ENCODE measurements around the gene SART3.
A peak's percentile ranks its signal among the peaks of the same experiment; 100 is the strongest.
"Not testable (repeated sequence)": the region's sequence is repeated elsewhere in the genome, so short reads cannot be mapped to it uniquely, and the experiment has no call there.

SART3 gene

GRCh38 chr12:108590463-108590862, 29.5 kb upstream of the SART3 start:
- not testable (repeated sequence) for H3K36me3 Mint-ChIP-seq; H3K4me1 Mint-ChIP-seq (ENCODE audit: low read depth); H3K27me3 Mint-ChIP-seq; H3K9me3 Mint-ChIP-seq (ENCODE audit: low read depth); H3K27ac Mint-ChIP-seq; H3K4me3 Mint-ChIP-seq

- Mint-ChIP-seq H3K27me3 (no peaks in the 10 kb centered on the region), H3K9me3 (ENCODE audit: low read depth) (no peaks in the 10 kb centered on the region), H3K4me3 (no peak overlapping the region), H3K36me3 (no peaks in the 10 kb centered on the region), H3K27ac (no peak overlapping the region), H3K4me1 (ENCODE audit: low read depth) (no peaks in the 10 kb centered on the region)
These were observed 28.9 kb upstream of the SART3 start for GRCh38 chr12:108589840-108590229.

GRCh38 chr12:108589028-108589839, 28.3 kb upstream of the SART3 start:
- no peaks in the 10 kb centered on the region for H3K9me3 Mint-ChIP-seq (ENCODE audit: low read depth)
- H3K27me3 Mint-ChIP-seq = no peaks in the 10 kb centered on the region
- H3K4me1 Mint-ChIP-seq (ENCODE audit: low read depth) = no peaks in the 10 kb centered on the region
- H3K4me3 Mint-ChIP-seq = no peak overlapping the region
- no peak overlapping the region for H3K27ac Mint-ChIP-seq
- no peaks in the 10 kb centered on the region for H3K36me3 Mint-ChIP-seq

DNA sequence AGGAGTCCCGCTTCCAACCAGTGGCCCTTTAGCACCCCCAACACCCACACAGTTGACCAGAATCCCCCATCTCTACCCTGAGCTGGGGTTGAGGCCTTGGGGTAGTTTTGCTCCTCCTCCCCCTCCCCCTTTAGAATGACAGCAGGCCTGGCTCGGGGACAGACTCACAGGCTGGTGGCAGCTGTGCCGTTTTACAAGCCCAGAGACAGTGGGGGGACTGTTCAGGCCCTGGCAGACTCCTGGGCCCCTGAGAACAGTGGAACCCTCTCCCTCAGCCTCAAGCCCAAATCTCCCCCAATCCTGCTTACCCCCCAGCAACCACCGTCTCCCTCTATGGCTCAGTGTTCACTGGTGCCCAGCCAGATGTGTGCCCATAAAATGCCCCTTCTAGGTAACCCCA, 26.9 kb upstream of the SART3 start:
- H3K4me1 Mint-ChIP-seq (ENCODE audit: low read depth) = no peaks in the 10 kb centered on the region
- H3K27me3 Mint-ChIP-seq = no peaks in the 10 kb centered on the region
- H3K9me3 Mint-ChIP-seq (ENCODE audit: low read depth) = no peaks in the 10 kb centered on the region

DNA sequence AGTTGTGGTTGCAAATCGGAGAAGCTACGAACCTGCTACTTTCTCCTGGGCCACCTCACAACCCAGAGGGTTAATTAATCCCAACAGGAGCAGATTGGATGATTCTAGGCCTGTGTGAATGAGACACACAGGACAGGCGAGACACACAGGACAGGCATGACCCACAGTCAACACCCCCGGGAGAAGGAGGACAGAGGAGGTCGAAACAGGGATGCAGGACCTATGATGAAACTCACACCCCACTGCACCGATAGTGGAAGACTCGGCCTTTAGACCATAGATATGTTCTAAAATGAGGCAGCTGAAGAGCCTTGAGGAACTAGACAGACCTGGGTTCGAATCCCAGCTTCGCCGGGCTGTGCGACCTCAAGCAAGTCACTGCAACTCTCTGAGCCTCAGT, 25.3 kb upstream of the SART3 start:
- Mint-ChIP-seq H3K4me1 (ENCODE audit: low read depth) (no peaks in the 10 kb centered on the region), H3K4me3 (no peak overlapping the region), H3K27ac (no peak overlapping the region), H3K9me3 (ENCODE audit: low read depth) (no peaks in the 10 kb centered on the region), H3K27me3 (no peaks in the 10 kb centered on the region), H3K36me3 (no peaks in the 10 kb centered on the region)

More for the DNA sequence above, 26.9 kb upstream of the SART3 start:
- no peak overlapping the region for H3K27ac Mint-ChIP-seq
- H3K36me3 Mint-ChIP-seq = no peaks in the 10 kb centered on the region
- no peak overlapping the region for H3K4me3 Mint-ChIP-seq

GRCh38 chr12:108585864-108586263, 24.9 kb upstream of the SART3 start:
- Mint-ChIP-seq H3K4me1 (ENCODE audit: low read depth) (no peaks in the 10 kb centered on the region), H3K4me3 (no peak overlapping the region), H3K9me3 (ENCODE audit: low read depth) (no peaks in the 10 kb centered on the region), H3K27me3 (no peaks in the 10 kb centered on the region), H3K27ac (no peak overlapping the region), H3K36me3 (no peaks in the 10 kb centered on the region)

DNA sequence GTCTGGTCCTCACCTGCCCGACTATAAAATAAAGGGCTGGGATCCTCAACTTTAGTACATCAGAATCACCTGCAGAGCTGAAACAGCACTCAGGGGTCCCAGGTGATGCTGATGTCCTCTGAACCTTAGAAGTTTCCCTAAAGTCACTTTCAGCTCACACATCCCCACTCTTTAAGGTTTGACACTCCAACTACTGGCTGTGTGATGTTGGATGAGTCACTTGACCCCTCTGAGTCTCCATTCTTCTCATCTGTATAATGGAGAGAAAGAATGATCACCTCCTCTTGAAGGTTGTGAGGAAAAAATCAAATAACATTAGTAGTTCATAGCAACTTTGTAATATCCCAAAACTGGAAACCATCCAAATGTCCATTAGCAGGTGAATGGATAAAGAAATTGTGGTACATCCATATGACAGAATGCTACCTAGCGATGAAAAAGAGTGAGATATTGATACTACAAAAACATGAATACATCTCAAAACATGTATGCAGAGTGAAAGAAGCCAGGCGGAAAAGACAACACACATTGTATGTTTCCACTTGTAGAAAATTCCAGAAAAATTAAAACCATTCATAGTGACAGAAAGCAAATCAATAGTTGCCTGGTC, 23.6 kb upstream of the SART3 start:
- Mint-ChIP-seq H3K27ac (no peak overlapping the region), H3K27me3 (no peaks in the 10 kb centered on the region), H3K36me3 (no peaks in the 10 kb centered on the region), H3K4me1 (ENCODE audit: low read depth) (no peaks in the 10 kb centered on the region), H3K9me3 (ENCODE audit: low read depth) (no peaks in the 10 kb centered on the region), H3K4me3 (no peak overlapping the region)

- no peaks in the 10 kb centered on the region for H3K36me3 Mint-ChIP-seq
- H3K4me1 Mint-ChIP-seq (ENCODE audit: low read depth) = no peaks in the 10 kb centered on the region
- H3K27me3 Mint-ChIP-seq = no peaks in the 10 kb centered on the region
- H3K9me3 Mint-ChIP-seq (ENCODE audit: low read depth) = peaks cover 2% of the 10 kb centered on the region
- no peak overlapping the region for H3K4me3 Mint-ChIP-seq
- H3K27ac Mint-ChIP-seq = no peak overlapping the region
These were observed 23.0 kb upstream of the SART3 start for GRCh38 chr12:108583991-108584390.

DNA sequence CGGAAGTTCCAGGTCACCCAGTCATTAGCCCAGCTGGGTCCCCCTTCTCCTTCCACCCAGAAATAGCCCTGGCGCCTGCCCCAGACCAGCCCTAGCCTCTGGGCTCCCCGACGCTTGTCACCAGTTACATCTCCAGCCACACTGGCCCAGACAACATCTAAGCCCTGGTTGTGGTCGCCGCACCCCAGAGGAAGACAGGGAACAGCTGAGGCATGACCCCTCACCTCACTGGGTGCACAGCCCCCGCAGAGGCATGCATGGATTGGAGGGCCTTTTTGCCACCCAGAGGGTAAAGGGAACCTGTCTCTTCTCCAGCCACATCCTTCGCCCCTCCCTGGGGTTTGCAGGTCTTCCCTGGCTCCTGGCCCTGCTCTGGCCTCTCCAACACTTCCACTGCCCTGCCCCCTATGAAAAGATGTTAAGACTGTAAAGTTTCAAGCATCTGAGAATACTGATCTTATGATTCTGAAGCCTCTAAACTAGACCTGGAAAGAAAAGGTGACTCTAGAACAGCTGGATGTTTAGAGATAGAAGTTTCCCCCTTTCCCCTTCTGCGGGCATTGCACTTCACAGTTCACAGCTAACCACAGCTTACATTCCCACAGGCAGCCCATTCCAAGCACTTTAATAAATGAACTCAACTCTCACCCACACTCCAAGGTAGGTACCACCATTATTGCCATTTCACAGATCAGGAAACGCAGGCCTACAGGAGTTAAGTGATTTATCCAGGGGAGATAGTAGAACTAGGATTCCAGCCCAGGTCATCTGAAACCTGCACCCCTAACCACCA, 22.2 kb upstream of the SART3 start:
- Mint-ChIP-seq H3K4me1 (ENCODE audit: low read depth) (peaks cover 2% of the 10 kb centered on the region), H3K27me3 (no peaks in the 10 kb centered on the region), H3K27ac (no peak overlapping the region), H3K36me3 (no peaks in the 10 kb centered on the region), H3K9me3 (ENCODE audit: low read depth) (peaks cover 7% of the 10 kb centered on the region), H3K4me3 (no peak overlapping the region)

- Mint-ChIP-seq H3K4me3 (no peak overlapping the region), H3K27ac (no peak overlapping the region), H3K9me3 (ENCODE audit: low read depth) (peaks cover 7% of the 10 kb centered on the region), H3K4me1 (ENCODE audit: low read depth) (peaks cover 4% of the 10 kb centered on the region), H3K27me3 (no peaks in the 10 kb centered on the region), H3K36me3 (no peaks in the 10 kb centered on the region)
These were observed 21.5 kb upstream of the SART3 start for GRCh38 chr12:108582509-108582908.

GRCh38 chr12:108581311-108582227, 20.6 kb upstream of the SART3 start:
- Mint-ChIP-seq H3K36me3 (no peaks in the 10 kb centered on the region), H3K4me3 (no peak overlapping the region), H3K9me3 (ENCODE audit: low read depth) (peaks cover 7% of the 10 kb centered on the region), H3K27me3 (no peaks in the 10 kb centered on the region), H3K27ac (no peak overlapping the region), H3K4me1 (ENCODE audit: low read depth) (peaks cover 8% of the 10 kb centered on the region)

GRCh38 chr12:108580531-108580930, 19.6 kb upstream of the SART3 start:
- Mint-ChIP-seq H3K27ac (no peak overlapping the region), H3K4me3 (no peak overlapping the region), H3K4me1 (ENCODE audit: low read depth) (peaks cover 17% of the 10 kb centered on the region), H3K36me3 (no peaks in the 10 kb centered on the region), H3K27me3 (no peaks in the 10 kb centered on the region), H3K9me3 (ENCODE audit: low read depth) (peaks cover 7% of the 10 kb centered on the region)

DNA sequence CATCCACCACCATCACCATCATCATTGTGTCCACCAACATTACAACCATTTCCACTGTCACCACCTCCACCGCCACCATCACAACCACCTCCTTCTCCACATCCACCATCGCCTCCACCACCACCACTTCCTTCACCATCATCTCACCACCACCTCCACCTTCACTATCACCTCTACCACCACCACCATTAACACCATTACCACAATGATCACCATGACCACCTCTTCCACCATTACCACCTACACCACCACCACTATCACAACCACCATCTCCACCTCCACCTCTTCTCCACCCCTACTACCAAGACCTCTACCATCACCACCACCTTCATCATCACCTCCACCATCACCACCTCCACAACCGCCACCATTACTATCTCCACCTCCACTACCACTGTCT, 17.8 kb upstream of the SART3 start:
- Mint-ChIP-seq H3K27ac (peak overlapping the region; percentile 12), H3K9me3 (ENCODE audit: low read depth) (peaks cover 7% of the 10 kb centered on the region), H3K27me3 (no peaks in the 10 kb centered on the region), H3K4me3 (no peak overlapping the region), H3K36me3 (no peaks in the 10 kb centered on the region), H3K4me1 (ENCODE audit: low read depth) (peaks cover 32% of the 10 kb centered on the region)

DNA sequence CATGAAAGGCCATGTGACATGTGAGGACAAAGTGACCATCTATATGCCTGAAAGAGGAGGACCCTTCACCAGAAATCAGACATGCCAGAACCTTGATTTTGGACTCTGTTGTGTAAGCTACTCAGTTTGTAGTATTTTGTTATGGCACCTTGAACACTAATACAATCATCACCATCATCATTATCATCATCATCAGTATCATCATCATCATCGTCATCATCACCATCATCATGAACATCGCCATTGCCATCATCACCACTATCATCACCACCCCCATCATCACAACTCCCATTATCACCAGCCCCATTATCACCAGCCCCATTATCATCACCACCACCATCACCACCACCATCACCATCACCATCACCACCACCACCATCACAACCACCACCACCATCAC, 17.3 kb upstream of the SART3 start:
- peaks cover 37% of the 10 kb centered on the region for H3K4me1 Mint-ChIP-seq (ENCODE audit: low read depth)
- no peaks in the 10 kb centered on the region for H3K36me3 Mint-ChIP-seq
- H3K9me3 Mint-ChIP-seq (ENCODE audit: low read depth) = peaks cover 7% of the 10 kb centered on the region
- no peaks in the 10 kb centered on the region for H3K27me3 Mint-ChIP-seq
- no peak overlapping the region for H3K27ac Mint-ChIP-seq
- no peak overlapping the region for H3K4me3 Mint-ChIP-seq

All from activated naive CD8-positive, alpha-beta T cell (primary cell).